Hepatocyte (in vitro differentiated cells): ENCODE measurements around the gene POLDIP2.

Experiments
- EZH2 ChIP-seq: fragments of 200-600 bp; sonication (generic); IDR thresholded peaks from 2 replicates; pipeline ENCODE4 v1.6.1; 2016; ENCODE audit warnings: antibody characterized with exemption, mild to moderate bottlenecking, borderline replicate concordance
- TF ChIP-seq, protein P1 (sequence below): fragments of 200-600 bp; sonication (generic); IDR thresholded peaks from 2 replicates; pipeline ENCODE4 v1.5.1; 2016; ENCODE audit warnings: antibody characterized with exemption, mild to moderate bottlenecking; ENCODE audit not compliant: poor library complexity

DNA sequence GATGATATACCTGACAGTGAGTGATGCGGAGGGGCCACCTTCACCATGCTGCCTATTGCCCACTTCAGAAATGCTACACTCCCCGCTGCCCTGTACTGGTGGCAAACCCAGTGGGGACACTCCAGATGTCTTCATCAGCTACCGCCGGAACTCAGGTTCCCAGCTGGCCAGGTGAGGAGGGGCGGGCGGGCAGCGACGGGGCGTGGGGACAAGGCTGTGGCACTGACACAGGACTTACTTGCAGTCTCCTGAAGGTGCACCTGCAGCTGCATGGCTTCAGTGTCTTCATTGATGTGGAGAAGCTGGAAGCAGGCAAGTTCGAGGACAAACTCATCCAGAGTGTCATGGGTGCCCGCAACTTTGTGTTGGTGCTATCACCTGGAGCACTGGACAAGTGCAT lies 30.8 kb upstream of the POLDIP2 start:
- TF ChIP-seq, protein P1, sequence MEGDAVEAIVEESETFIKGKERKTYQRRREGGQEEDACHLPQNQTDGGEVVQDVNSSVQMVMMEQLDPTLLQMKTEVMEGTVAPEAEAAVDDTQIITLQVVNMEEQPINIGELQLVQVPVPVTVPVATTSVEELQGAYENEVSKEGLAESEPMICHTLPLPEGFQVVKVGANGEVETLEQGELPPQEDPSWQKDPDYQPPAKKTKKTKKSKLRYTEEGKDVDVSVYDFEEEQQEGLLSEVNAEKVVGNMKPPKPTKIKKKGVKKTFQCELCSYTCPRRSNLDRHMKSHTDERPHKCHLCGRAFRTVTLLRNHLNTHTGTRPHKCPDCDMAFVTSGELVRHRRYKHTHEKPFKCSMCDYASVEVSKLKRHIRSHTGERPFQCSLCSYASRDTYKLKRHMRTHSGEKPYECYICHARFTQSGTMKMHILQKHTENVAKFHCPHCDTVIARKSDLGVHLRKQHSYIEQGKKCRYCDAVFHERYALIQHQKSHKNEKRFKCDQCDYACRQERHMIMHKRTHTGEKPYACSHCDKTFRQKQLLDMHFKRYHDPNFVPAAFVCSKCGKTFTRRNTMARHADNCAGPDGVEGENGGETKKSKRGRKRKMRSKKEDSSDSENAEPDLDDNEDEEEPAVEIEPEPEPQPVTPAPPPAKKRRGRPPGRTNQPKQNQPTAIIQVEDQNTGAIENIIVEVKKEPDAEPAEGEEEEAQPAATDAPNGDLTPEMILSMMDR: no peak
- TF ChIP-seq EZH2: no peak
